ENCODE measurements around the gene TMX4.

GRCh38 chr20:7980332-7981046 is 39.1 kb downstream of the TMX4 start:
- peak; percentile 14 to 51 (median 30) for TF ChIP-seq CTCF (IDR thresholded peaks at IDR 0.05)
- TF ChIP-seq POLR2A (IDR thresholded peaks at IDR 0.05) = no peak
